ENCODE results near the gene USP48.

The USP48 gene

DNA sequence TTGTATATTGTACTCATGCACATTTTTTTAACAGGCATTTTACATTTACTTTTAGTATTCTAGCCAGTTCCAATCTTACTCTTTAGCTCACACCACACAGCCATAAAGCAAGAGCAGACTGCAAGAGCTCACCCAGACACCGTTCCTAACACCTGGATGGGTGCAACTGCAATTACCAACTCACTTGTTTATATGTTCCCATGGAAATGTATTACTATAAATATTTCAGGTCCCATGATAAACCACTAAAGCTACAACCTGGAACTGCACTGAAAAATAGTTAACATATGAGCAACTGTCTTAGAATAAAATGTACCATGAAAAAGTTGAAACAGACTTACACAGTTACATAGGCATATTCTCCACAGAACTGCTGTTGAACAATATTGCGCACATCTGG is 30.8 kb downstream of the USP48 start:
- Histone ChIP-seq H3K36me3 (ENCODE audit: control insufficient read depth in 5 of 5, insufficient read depth in 5 of 5, low read length in 5 of 5) (peaks cover 29 to 78% (median 55%) of the 10 kb centered on the region in 5 donors), H3K9me3 (ENCODE audit: control insufficient read depth in 5 of 5, low read length in 5 of 5) (no peaks in the 10 kb centered on the region), H3K4me1 (ENCODE audit: control insufficient read depth in 5 of 5, insufficient read depth in 5 of 5, low read length in 5 of 5) (no peaks in the 10 kb centered on the region), H3K27ac (ENCODE audit: low read depth, low read length) (no peak overlapping the region), H3K27me3 (ENCODE audit: control insufficient read depth in 5 of 5, insufficient read depth in 4 of 5, low read length in 5 of 5) (no peaks in the 10 kb centered on the region), H3K4me3 (ENCODE audit: low read depth in 1 of 5, low read length in 5 of 5) (no peak overlapping the region), H3K9ac (ENCODE audit: low read length in 5 of 5) (no peak overlapping the region)

DNA sequence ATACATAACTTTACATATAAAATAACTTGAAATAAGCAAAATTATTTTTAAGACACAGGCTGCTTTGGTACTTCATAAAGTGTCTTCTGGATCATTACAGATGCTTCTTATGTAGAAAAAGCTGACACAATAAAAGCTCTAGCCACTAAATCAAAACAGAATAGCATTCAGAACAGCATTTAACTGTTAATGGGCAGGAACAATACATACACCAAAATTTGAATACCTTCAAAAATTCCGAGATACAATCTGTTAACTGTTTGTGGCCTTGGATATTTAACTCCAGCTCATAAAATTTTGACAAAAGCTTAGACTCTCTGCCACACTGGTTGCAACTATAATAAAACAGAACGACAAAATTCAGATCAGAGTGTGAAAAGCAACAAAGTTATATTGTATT is 31.7 kb downstream of the USP48 start:
- Histone ChIP-seq H3K27me3 (ENCODE audit: control insufficient read depth in 5 of 5, insufficient read depth in 4 of 5, low read length in 5 of 5) (no peaks in the 10 kb centered on the region), H3K4me1 (ENCODE audit: control insufficient read depth in 5 of 5, insufficient read depth in 5 of 5, low read length in 5 of 5) (no peaks in the 10 kb centered on the region), H3K9ac (ENCODE audit: low read length in 5 of 5) (no peak overlapping the region), H3K27ac (ENCODE audit: low read depth, low read length) (no peak overlapping the region), H3K36me3 (ENCODE audit: control insufficient read depth in 5 of 5, insufficient read depth in 5 of 5, low read length in 5 of 5) (peaks cover 37 to 86% (median 57%) of the 10 kb centered on the region in 5 donors), H3K4me3 (ENCODE audit: low read depth in 1 of 5, low read length in 5 of 5) (no peak overlapping the region), H3K9me3 (ENCODE audit: control insufficient read depth in 5 of 5, low read length in 5 of 5) (no peaks in the 10 kb centered on the region)

DNA sequence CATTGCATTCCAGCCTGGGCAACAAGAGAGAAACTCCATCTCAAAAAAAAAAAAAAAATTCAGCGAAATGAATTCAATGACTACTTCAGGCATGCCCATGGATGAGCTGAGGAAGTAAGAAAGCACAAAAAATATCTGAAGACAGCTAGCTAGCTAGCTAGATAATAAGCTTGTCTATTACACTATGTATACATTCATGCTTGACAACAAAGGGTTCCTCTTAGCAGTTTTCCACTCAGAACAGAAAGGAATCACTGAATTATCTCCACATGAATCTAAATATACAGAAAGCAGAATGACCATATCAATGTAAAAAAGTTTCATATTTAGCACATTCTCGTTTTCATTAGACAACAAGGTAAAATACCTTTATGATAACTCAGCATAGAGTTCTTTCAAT is 32.1 kb downstream of the USP48 start:
- Histone ChIP-seq H3K4me3 (ENCODE audit: low read depth in 1 of 5, low read length in 5 of 5) (no peak overlapping the region), H3K27me3 (ENCODE audit: control insufficient read depth in 5 of 5, insufficient read depth in 4 of 5, low read length in 5 of 5) (no peaks in the 10 kb centered on the region), H3K4me1 (ENCODE audit: control insufficient read depth in 5 of 5, insufficient read depth in 5 of 5, low read length in 5 of 5) (no peaks in the 10 kb centered on the region), H3K36me3 (ENCODE audit: control insufficient read depth in 5 of 5, insufficient read depth in 5 of 5, low read length in 5 of 5) (peaks cover 38 to 89% (median 57%) of the 10 kb centered on the region in 5 donors), H3K9me3 (ENCODE audit: control insufficient read depth in 5 of 5, low read length in 5 of 5) (no peaks in the 10 kb centered on the region), H3K9ac (ENCODE audit: low read length in 5 of 5) (no peak overlapping the region), H3K27ac (ENCODE audit: low read depth, low read length) (no peak overlapping the region)

DNA sequence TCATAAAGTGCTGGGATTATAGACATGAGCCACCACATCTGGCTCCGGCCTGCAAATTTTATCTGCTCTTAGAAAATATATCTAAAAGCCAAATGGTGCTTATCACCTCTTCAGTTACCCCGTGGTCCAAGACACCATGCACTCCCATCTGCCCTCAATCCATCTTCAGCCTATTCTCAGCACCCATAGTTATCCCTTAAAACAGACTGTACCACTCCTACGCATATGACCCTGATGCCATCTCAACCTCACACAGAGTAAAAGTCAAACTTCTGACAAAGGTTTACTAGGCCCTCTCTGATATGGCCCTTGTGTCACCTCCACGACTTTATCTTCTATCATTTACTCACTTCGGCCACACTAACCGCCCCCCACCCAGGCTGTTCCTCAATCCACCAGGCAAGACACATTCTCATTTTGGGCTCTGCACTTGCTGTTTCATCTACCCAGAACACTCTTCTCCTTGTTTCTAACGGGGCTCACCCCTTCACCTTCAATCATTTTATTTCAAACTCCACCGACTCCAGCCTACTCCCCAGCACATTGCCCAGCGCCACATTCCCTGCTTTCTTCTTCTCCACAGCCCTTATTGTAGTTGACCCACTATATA is 33.0 kb downstream of the USP48 start:
- no peak overlapping the region for H3K9ac ChIP-seq (ENCODE audit: low read length in 5 of 5)
- H3K4me3 ChIP-seq (ENCODE audit: low read depth in 1 of 5, low read length in 5 of 5): no peak overlapping the region
- H3K4me1 ChIP-seq (ENCODE audit: control insufficient read depth in 5 of 5, insufficient read depth in 5 of 5, low read length in 5 of 5): no peaks in the 10 kb centered on the region
- peaks cover 40 to 81% (median 50%) of the 10 kb centered on the region in 5 donors for H3K36me3 ChIP-seq (ENCODE audit: control insufficient read depth in 5 of 5, insufficient read depth in 5 of 5, low read length in 5 of 5)
- H3K9me3 ChIP-seq (ENCODE audit: control insufficient read depth in 5 of 5, low read length in 5 of 5): no peaks in the 10 kb centered on the region
- no peak overlapping the region for H3K27ac ChIP-seq (ENCODE audit: low read depth, low read length)
- H3K27me3 ChIP-seq (ENCODE audit: control insufficient read depth in 5 of 5, insufficient read depth in 4 of 5, low read length in 5 of 5): no peaks in the 10 kb centered on the region

DNA sequence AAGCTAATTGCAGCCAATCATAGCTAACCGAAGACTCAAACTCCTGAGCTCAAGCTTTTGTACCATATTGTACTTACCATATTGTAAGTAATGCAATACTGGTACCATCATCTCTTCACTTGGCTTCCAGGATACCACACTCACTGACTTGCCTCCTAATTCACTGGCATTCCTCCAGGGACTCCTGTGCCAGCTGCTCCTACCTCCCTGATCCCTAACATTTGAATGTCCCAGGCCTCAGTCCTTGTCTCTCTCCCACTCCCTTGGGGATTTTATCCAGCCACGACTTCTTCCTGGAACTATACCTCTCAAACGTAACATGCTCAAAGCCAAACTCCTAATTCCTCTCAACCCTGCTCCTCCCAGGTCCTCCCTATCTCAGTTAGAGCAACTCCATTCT is 33.8 kb downstream of the USP48 start:
- Histone ChIP-seq H3K4me3 (ENCODE audit: low read depth in 1 of 5, low read length in 5 of 5) (no peak overlapping the region), H3K9me3 (ENCODE audit: control insufficient read depth in 5 of 5, low read length in 5 of 5) (no peaks in the 10 kb centered on the region), H3K36me3 (ENCODE audit: control insufficient read depth in 5 of 5, insufficient read depth in 5 of 5, low read length in 5 of 5) (peaks cover 33 to 77% (median 45%) of the 10 kb centered on the region in 5 donors), H3K27ac (ENCODE audit: low read depth, low read length) (no peak overlapping the region), H3K27me3 (ENCODE audit: control insufficient read depth in 5 of 5, insufficient read depth in 4 of 5, low read length in 5 of 5) (no peaks in the 10 kb centered on the region), H3K9ac (ENCODE audit: low read length in 5 of 5) (no peak overlapping the region), H3K4me1 (ENCODE audit: control insufficient read depth in 5 of 5, insufficient read depth in 5 of 5, low read length in 5 of 5) (no peaks in the 10 kb centered on the region)

DNA sequence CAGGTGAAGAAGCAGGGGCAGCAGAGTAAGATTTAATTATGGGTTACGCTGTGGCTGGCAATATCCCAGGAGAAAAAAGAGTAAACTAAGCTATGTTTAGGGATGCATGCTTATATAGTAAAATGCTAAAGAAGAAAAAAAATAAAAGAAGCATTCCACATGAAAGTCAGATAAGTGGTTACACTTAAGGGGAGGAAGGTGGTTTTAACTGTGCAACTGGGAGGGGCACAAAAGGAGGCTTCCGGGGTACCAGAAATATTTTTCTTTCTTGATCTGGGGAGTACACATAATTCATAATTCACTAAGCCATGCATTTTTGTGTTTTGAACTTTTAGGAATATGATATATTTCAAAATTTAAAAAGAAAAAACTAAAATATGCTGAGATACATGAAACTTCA is 39.5 kb downstream of the USP48 start:
- Histone ChIP-seq H3K4me1 (ENCODE audit: control insufficient read depth in 5 of 5, insufficient read depth in 5 of 5, low read length in 5 of 5) (no peaks in the 10 kb centered on the region), H3K27ac (ENCODE audit: low read depth, low read length) (no peak overlapping the region), H3K9me3 (ENCODE audit: control insufficient read depth in 5 of 5, low read length in 5 of 5) (no peaks in the 10 kb centered on the region), H3K36me3 (ENCODE audit: control insufficient read depth in 5 of 5, insufficient read depth in 5 of 5, low read length in 5 of 5) (peaks cover 15 to 60% (median 29%) of the 10 kb centered on the region in 5 donors), H3K27me3 (ENCODE audit: control insufficient read depth in 5 of 5, insufficient read depth in 4 of 5, low read length in 5 of 5) (no peaks in the 10 kb centered on the region), H3K4me3 (ENCODE audit: low read depth in 1 of 5, low read length in 5 of 5) (no peak overlapping the region), H3K9ac (ENCODE audit: low read length in 5 of 5) (no peak overlapping the region)

DNA sequence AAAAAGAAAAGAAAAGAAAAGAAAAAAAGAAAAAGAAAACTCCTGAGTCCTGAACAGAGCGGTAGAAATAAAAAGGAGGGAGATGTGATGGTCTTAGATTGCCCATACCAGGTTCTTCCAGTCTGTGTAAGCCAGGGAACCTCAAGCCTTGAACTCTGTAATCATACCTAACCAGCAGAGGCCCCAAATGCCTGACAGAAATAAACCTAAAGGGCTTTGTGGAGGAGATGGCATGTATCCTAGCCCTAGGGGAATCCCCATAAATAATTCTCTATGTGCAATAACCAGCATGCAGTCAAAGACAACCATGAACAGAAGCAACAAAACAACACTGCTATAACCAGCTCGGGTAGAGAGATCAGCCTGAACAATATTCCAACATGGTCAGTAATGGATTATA is 40.4 kb downstream of the USP48 start:
- H3K27ac ChIP-seq (ENCODE audit: low read depth, low read length): no peak overlapping the region
- no peaks in the 10 kb centered on the region for H3K27me3 ChIP-seq (ENCODE audit: control insufficient read depth in 5 of 5, insufficient read depth in 4 of 5, low read length in 5 of 5)
- H3K9ac ChIP-seq (ENCODE audit: low read length in 5 of 5): no peak overlapping the region
- no peaks in the 10 kb centered on the region for H3K9me3 ChIP-seq (ENCODE audit: control insufficient read depth in 5 of 5, low read length in 5 of 5)
- peaks cover 11 to 52% (median 23%) of the 10 kb centered on the region in 5 donors for H3K36me3 ChIP-seq (ENCODE audit: control insufficient read depth in 5 of 5, insufficient read depth in 5 of 5, low read length in 5 of 5)
- H3K4me3 ChIP-seq (ENCODE audit: low read depth in 1 of 5, low read length in 5 of 5): no peak overlapping the region
- H3K4me1 ChIP-seq (ENCODE audit: control insufficient read depth in 5 of 5, insufficient read depth in 5 of 5, low read length in 5 of 5): no peaks in the 10 kb centered on the region

DNA sequence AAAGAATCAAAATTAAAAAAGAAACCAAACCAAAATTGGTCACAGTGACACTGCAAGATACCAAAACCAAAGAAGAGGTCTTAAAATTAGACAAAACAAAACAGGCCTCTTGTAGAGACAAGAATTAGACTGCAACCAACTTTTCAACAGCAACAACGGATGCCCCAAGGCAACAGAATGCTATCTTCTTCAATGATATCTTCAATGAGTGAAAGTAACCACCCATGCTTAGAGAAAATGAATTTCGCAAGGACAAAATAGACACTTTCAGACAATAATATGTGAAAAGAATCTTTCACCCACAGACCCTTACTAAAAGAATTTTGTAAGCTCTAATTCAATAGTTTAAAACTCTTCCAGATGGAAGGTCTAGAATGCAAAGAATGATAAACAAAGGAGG is 41.7 kb downstream of the USP48 start:
- Histone ChIP-seq H3K4me3 (ENCODE audit: low read depth in 1 of 5, low read length in 5 of 5) (no peak overlapping the region), H3K4me1 (ENCODE audit: control insufficient read depth in 5 of 5, insufficient read depth in 5 of 5, low read length in 5 of 5) (no peaks in the 10 kb centered on the region), H3K27me3 (ENCODE audit: control insufficient read depth in 5 of 5, insufficient read depth in 4 of 5, low read length in 5 of 5) (no peaks in the 10 kb centered on the region), H3K9me3 (ENCODE audit: control insufficient read depth in 5 of 5, low read length in 5 of 5) (no peaks in the 10 kb centered on the region), H3K36me3 (ENCODE audit: control insufficient read depth in 5 of 5, insufficient read depth in 5 of 5, low read length in 5 of 5) (peaks cover 11 to 52% (median 28%) of the 10 kb centered on the region in 5 donors), H3K9ac (ENCODE audit: low read length in 5 of 5) (no peak overlapping the region), H3K27ac (ENCODE audit: low read depth, low read length) (no peak overlapping the region)

DNA sequence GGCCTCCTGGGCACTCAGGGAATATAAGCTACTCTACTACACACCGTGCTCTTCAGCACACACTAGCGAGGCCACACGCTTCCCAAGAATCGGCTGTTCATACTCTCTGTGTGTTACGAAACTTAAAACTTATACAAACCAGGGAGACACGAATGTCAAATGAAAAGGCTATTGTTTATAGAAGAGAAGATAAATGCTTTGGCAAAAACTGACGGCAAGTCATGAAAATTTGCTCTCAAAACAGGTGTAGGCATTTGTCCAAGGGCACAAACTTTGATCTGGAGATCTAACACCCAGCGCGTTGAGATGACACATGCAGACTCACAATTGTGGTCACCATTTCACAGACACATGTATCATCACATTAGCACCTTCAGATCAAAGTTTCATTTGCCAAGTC is 46.1 kb downstream of the USP48 start:
- Histone ChIP-seq H3K27me3 (ENCODE audit: control insufficient read depth in 5 of 5, insufficient read depth in 4 of 5, low read length in 5 of 5) (no peaks in the 10 kb centered on the region), H3K36me3 (ENCODE audit: control insufficient read depth in 5 of 5, insufficient read depth in 5 of 5, low read length in 5 of 5) (peaks cover 14 to 67% (median 46%) of the 10 kb centered on the region in 5 donors), H3K4me1 (ENCODE audit: control insufficient read depth in 5 of 5, insufficient read depth in 5 of 5, low read length in 5 of 5) (no peaks in the 10 kb centered on the region), H3K9ac (ENCODE audit: low read length in 5 of 5) (no peak overlapping the region), H3K9me3 (ENCODE audit: control insufficient read depth in 5 of 5, low read length in 5 of 5) (no peaks in the 10 kb centered on the region), H3K4me3 (ENCODE audit: low read depth in 1 of 5, low read length in 5 of 5) (no peak overlapping the region), H3K27ac (ENCODE audit: low read depth, low read length) (no peak overlapping the region)

DNA sequence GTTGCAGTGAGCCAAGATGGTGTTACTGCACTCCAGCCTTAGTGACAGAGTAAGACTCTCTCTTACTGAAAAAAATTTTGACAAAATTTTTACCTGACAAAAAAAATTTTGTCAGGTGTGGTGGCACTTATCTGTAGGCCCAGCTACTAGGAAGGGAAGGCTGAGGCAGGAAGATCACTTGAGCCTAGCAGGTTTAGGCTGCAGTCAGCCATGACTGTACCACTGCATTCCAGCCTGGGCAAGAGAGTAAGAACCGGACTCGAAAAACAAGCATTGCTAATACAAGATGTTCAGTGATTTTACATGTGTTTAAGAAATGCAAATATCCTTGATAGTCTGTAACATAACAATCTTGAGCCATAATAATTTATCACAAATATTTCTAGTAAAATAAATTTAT is 46.9 kb downstream of the USP48 start:
- no peaks in the 10 kb centered on the region for H3K4me1 ChIP-seq (ENCODE audit: control insufficient read depth in 5 of 5, insufficient read depth in 5 of 5, low read length in 5 of 5)
- H3K27me3 ChIP-seq (ENCODE audit: control insufficient read depth in 5 of 5, insufficient read depth in 4 of 5, low read length in 5 of 5): no peaks in the 10 kb centered on the region
- H3K9ac ChIP-seq (ENCODE audit: low read length in 5 of 5): no peak overlapping the region
- H3K27ac ChIP-seq (ENCODE audit: low read depth, low read length): no peak overlapping the region
- no peak overlapping the region for H3K4me3 ChIP-seq (ENCODE audit: low read depth in 1 of 5, low read length in 5 of 5)
- H3K9me3 ChIP-seq (ENCODE audit: control insufficient read depth in 5 of 5, low read length in 5 of 5): no peaks in the 10 kb centered on the region
- peaks cover 14 to 68% (median 49%) of the 10 kb centered on the region in 5 donors for H3K36me3 ChIP-seq (ENCODE audit: control insufficient read depth in 5 of 5, insufficient read depth in 5 of 5, low read length in 5 of 5)
